Left lung (tissue), 10 donors: ENCODE data around the gene NFIA. TPM values are rescaled to one million over a fixed set of nuclear protein-coding genes. Genes with fewer than 3 reads are reported as not detected.
A peak's percentile ranks its signal among the peaks of the same experiment; 100 is the strongest.

Experiments
- ATAC-seq: fragments of 200-7000 bp; cut with Tn5 transposase; one replicate; pipeline ENCODE4 v1.9.1; 2020; ENCODE audit warnings: moderate library complexity
- DNase-seq, 4 donors: peaks; one replicate each; pipeline ENCODE4 v3.0.0-alpha.2; 2013 to 2020
- H3K27ac ChIP-seq, 2 donors: fragments of 200-600 bp; sonication (generic) in 1 of 2; one replicate each; pipeline versions ENCODE4 v1.5.0 to v1.8.0; 2020 to 2021
- H3K27me3 ChIP-seq, 2 donors: fragments of 200-600 bp; sonication (generic) in 1 of 2; one replicate each; pipeline versions ENCODE4 v1.5.0 to v1.8.0; 2020 to 2021
- H3K36me3 ChIP-seq, 2 donors: fragments of 200-600 bp; sonication (generic) in 1 of 2; one replicate each; pipeline versions ENCODE4 v1.5.0 to v1.8.0; 2020 to 2021
- H3K4me1 ChIP-seq, 2 donors: fragments of 200-600 bp; one replicate each; pipeline ENCODE4 v1.8.0; 2021
- H3K4me3 ChIP-seq, 2 donors: fragments of 200-600 bp; sonication (generic) in 1 of 2; one replicate each; pipeline versions ENCODE4 v1.5.0 to v1.8.0; 2020 to 2021; ENCODE audit warnings: mild to moderate bottlenecking in 1 of 2
- H3K9me3 ChIP-seq, 2 donors: fragments of 200-600 bp; sonication (generic) in 1 of 2; one replicate each; pipeline versions ENCODE4 v1.5.0 to v1.8.0; 2020 to 2021
- CTCF ChIP-seq, 2 donors: fragments of 200-600 bp; sonication (generic) in 1 of 2; IDR thresholded peaks; one replicate each; pipeline versions ENCODE4 v1.5.0 to v1.8.0; 2021; ENCODE audit warnings: antibody characterized with exemption in 2 of 2
- intact Hi-C, 2 donors: fragments of 100-400 bp; cut with DNase I; formaldehyde crosslinking; loops; one replicate each; pipeline versions ENCODE4 v1.11.2 to v1.14.2; 2022
- polyA plus RNA-seq, 6 donors: library from polyadenylated mRNA; unstranded; fragments of 120-200 nt; gene quantifications; one replicate each; pipeline ENCODE4 v1.2.1, GENCODE V29; 2013; ENCODE audit not compliant: insufficient read length in 6 of 6
- total RNA-seq, 2 donors: library from RNA; stranded (reverse); fragmentation: NEBNext Ultra II Directional; extraction: Animal tissue kit (Norgen Biotek cat#: 25700); gene quantifications; one replicate each; pipeline ENCODE4 v1.2.1, GENCODE V29; 2021
- donor health status: DM: no; HTN: yes; CAD: no.
- donor health status: DM: no; HTN: no; CAD: no.

NFIA gene
- total and polyA plus RNA-seq, 8 donors, result 30.4 to 60.7 (median 37.6) TPM

GRCh38 chr1:61175976-61176375, 93.6 kb downstream of the NFIA start:
- H3K4me3 ChIP-seq, result no peak overlapping the region
- intact Hi-C loops, result no loop called here
- no peak overlapping the region for H3K27ac ChIP-seq
- ATAC-seq (no peak), DNase-seq (no peak)
- no peaks in the 10 kb centered on the region for H3K9me3 ChIP-seq
- H3K36me3 ChIP-seq, result no peaks in the 10 kb centered on the region
- H3K27me3 ChIP-seq, result no peaks in the 10 kb centered on the region
- H3K4me1 ChIP-seq, result peaks cover 0 to 3% of the 10 kb centered on the region in 2 donors
- TF ChIP-seq CTCF (IDR thresholded peaks at IDR 0.05), result no peak

- Histone ChIP-seq H3K4me3 (no peak overlapping the region), H3K27ac (no peak overlapping the region), H3K36me3 (no peaks in the 10 kb centered on the region), H3K27me3 (no peaks in the 10 kb centered on the region), H3K4me1 (peaks cover 13 to 24% of the 10 kb centered on the region in 2 donors), H3K9me3 (no peaks in the 10 kb centered on the region)
- intact Hi-C loops, result no loop called here
- TF ChIP-seq CTCF (IDR thresholded peaks at IDR 0.05), result no peak
- DNase-seq (no peak), ATAC-seq (no peak)
Measured at GRCh38 chr1:61181067-61182038, 99.0 kb downstream of the NFIA start.

GRCh38 chr1:61182049-61182448, 99.7 kb downstream of the NFIA start:
- ATAC-seq (no peak), DNase-seq (no peak)
- no peaks in the 10 kb centered on the region for H3K9me3 ChIP-seq
- peaks cover 13 to 24% of the 10 kb centered on the region in 2 donors for H3K4me1 ChIP-seq
- intact Hi-C loops, result no loop called here
- no peaks in the 10 kb centered on the region for H3K27me3 ChIP-seq
- H3K27ac ChIP-seq, result no peak overlapping the region
- H3K36me3 ChIP-seq, result no peaks in the 10 kb centered on the region
- H3K4me3 ChIP-seq, result no peak overlapping the region
- TF ChIP-seq CTCF (IDR thresholded peaks at IDR 0.05), result no peak

- DNase-seq, result no peak
- H3K4me1 ChIP-seq, result peaks cover 13 to 24% of the 10 kb centered on the region in 2 donors
- no peaks in the 10 kb centered on the region for H3K9me3 ChIP-seq
- H3K27ac ChIP-seq, result no peak overlapping the region
- H3K27me3 ChIP-seq, result no peaks in the 10 kb centered on the region
- H3K4me3 ChIP-seq, result no peak overlapping the region
- intact Hi-C loops, result no loop called here
- TF ChIP-seq CTCF (IDR thresholded peaks at IDR 0.05), result no peak
- H3K36me3 ChIP-seq, result no peaks in the 10 kb centered on the region
- ATAC-seq, result no peak
Measured at GRCh38 chr1:61182480-61182879, 100.1 kb downstream of the NFIA start.

- peak; percentile 72 for ATAC-seq
- intact Hi-C loops, result no loop called here
- no peak for TF ChIP-seq CTCF (IDR thresholded peaks at IDR 0.05)
Measured at GRCh38 chr1:61183471-61184039, 101.2 kb downstream of the NFIA start.

More at GRCh38 chr1:61183471-61184039, 101.2 kb downstream of the NFIA start:
- peak in 3 of 4 donors; percentile 31 to 86 (median 80) for DNase-seq
- H3K9me3 ChIP-seq, result no peaks in the 10 kb centered on the region
- H3K36me3 ChIP-seq, result no peaks in the 10 kb centered on the region
- peaks cover 13 to 24% of the 10 kb centered on the region in 2 donors for H3K4me1 ChIP-seq
- H3K27ac ChIP-seq, result peak overlapping the region; percentile 81 to 83
- H3K27me3 ChIP-seq, result no peaks in the 10 kb centered on the region
- H3K4me3 ChIP-seq, result peak overlapping the region; percentile 6 to 18
